ENCODE results near the gene RNU5B-1. TPM values are rescaled to one million over a fixed set of nuclear protein-coding genes. Genes with fewer than 3 reads are reported as not detected.

Gene RNU5B-1
- total and polyA plus RNA-seq, 2 donors from 2014 or later = 54.0 TPM; not detected in 1

GRCh38 chr15:65339416-65339815, 34.9 kb downstream of the RNU5B-1 start:
- no peaks in the 10 kb centered on the region for H3K36me3 ChIP-seq (ENCODE audit: control insufficient read depth in 2 of 3, insufficient read depth in 3 of 3, low read length in 3 of 3)
- no peak overlapping the region for H3K4me3 ChIP-seq (ENCODE audit: low read length in 3 of 3)
- FAIRE-seq = no peak
- TF ChIP-seq CTCF (IDR thresholded peaks at IDR 0.05; ENCODE audit: borderline replicate concordance, extremely low read depth, insufficient read depth) = no peak
- intact Hi-C loops (cut with DNase I) = no loop called here
- no peak overlapping the region for H3K9ac ChIP-seq (ENCODE audit: low read length in 3 of 3)
- H3K27ac ChIP-seq (ENCODE audit: low read depth in 2 of 2, low read length in 2 of 2) = no peak overlapping the region
- DNase-seq = peak in 1 of 5 donors; percentile 36
- H3K9me3 ChIP-seq (ENCODE audit: control insufficient read depth in 2 of 3, insufficient read depth in 1 of 3, low read length in 3 of 3) = no peaks in the 10 kb centered on the region
- no peaks in the 10 kb centered on the region for H3K27me3 ChIP-seq (ENCODE audit: control insufficient read depth, insufficient read depth, low read length)
- H3K4me1 ChIP-seq (ENCODE audit: control insufficient read depth in 2 of 3, insufficient read depth in 2 of 3, low read depth in 1 of 3, low read length in 3 of 3) = peaks cover 0 to 3% (median 0%) of the 10 kb centered on the region in 3 donors

- FAIRE-seq = no peak
- intact Hi-C loops (cut with DNase I) = no loop called here
- no peak overlapping the region for H3K27ac ChIP-seq (ENCODE audit: low read depth in 2 of 2, low read length in 2 of 2)
Observed at GRCh38 chr15:65339920-65340319, 35.4 kb downstream of the RNU5B-1 start.

GRCh38 chr15:65342493-65342892, 38.0 kb downstream of the RNU5B-1 start:
- H3K4me1 ChIP-seq (ENCODE audit: control insufficient read depth in 2 of 3, insufficient read depth in 2 of 3, low read depth in 1 of 3, low read length in 3 of 3) = peaks cover 0 to 3% (median 0%) of the 10 kb centered on the region in 3 donors
- intact Hi-C loops (cut with DNase I) = no loop called here
- no peak overlapping the region for H3K4me3 ChIP-seq (ENCODE audit: low read length in 3 of 3)
- H3K9ac ChIP-seq (ENCODE audit: low read length in 3 of 3) = no peak overlapping the region
- DNase-seq (peak in 1 of 5 donors; percentile 45), FAIRE-seq (no peak)
- no peaks in the 10 kb centered on the region for H3K27me3 ChIP-seq (ENCODE audit: control insufficient read depth, insufficient read depth, low read length)
- TF ChIP-seq CTCF (IDR thresholded peaks at IDR 0.05; ENCODE audit: borderline replicate concordance, extremely low read depth, insufficient read depth) = no peak
- no peaks in the 10 kb centered on the region for H3K9me3 ChIP-seq (ENCODE audit: control insufficient read depth in 2 of 3, insufficient read depth in 1 of 3, low read length in 3 of 3)
- no peak overlapping the region for H3K27ac ChIP-seq (ENCODE audit: low read depth in 2 of 2, low read length in 2 of 2)
- H3K36me3 ChIP-seq (ENCODE audit: control insufficient read depth in 2 of 3, insufficient read depth in 3 of 3, low read length in 3 of 3) = no peaks in the 10 kb centered on the region

More at GRCh38 chr15:65339920-65340319, 35.4 kb downstream of the RNU5B-1 start:
- no peak for TF ChIP-seq CTCF (IDR thresholded peaks at IDR 0.05; ENCODE audit: borderline replicate concordance, extremely low read depth, insufficient read depth)
- H3K9me3 ChIP-seq (ENCODE audit: control insufficient read depth in 2 of 3, insufficient read depth in 1 of 3, low read length in 3 of 3) = no peaks in the 10 kb centered on the region
- DNase-seq = peak in 4 of 5 donors; percentile 70 to 90 (median 76)
- H3K4me1 ChIP-seq (ENCODE audit: control insufficient read depth in 2 of 3, insufficient read depth in 2 of 3, low read depth in 1 of 3, low read length in 3 of 3) = peaks cover 0 to 3% (median 0%) of the 10 kb centered on the region in 3 donors
- H3K9ac ChIP-seq (ENCODE audit: low read length in 3 of 3) = no peak overlapping the region
- no peak overlapping the region for H3K4me3 ChIP-seq (ENCODE audit: low read length in 3 of 3)
- no peaks in the 10 kb centered on the region for H3K36me3 ChIP-seq (ENCODE audit: control insufficient read depth in 2 of 3, insufficient read depth in 3 of 3, low read length in 3 of 3)
- H3K27me3 ChIP-seq (ENCODE audit: control insufficient read depth, insufficient read depth, low read length) = no peaks in the 10 kb centered on the region

Data from kidney (tissue), 14 donors.